Cardiac fibroblast (primary cell): Measurements from ENCODE around the gene GRIA4.

Source experiments
- DNase-seq, 2 donors: peaks; one replicate each; pipeline versions ENCODE4 v3.0.0 to v3.0.0-alpha.2; 2010; ENCODE audit warnings: low read depth in 2 of 2
- H3K4me3 ChIP-seq, 2 donors: replicated peaks in 1 of 2; 1 replicate in 1 of 2; 2 replicates in 1 of 2; pipeline ENCODE4 v1.5.1; 2011; ENCODE audit warnings: low read depth in 2 of 2, low read length in 2 of 2, mild to moderate bottlenecking in 2 of 2, moderate library complexity in 1 of 2
- CTCF ChIP-seq: IDR thresholded peaks from one replicate; pipeline ENCODE4 v1.5.1; 2011; ENCODE audit warnings: low read depth, mild to moderate bottlenecking, low read length, inconsistent platforms

The GRIA4 gene

GRCh38 chr11:105790840-105791239, 181.0 kb downstream of the GRIA4 start:
- no peak overlapping the region for H3K4me3 ChIP-seq
- TF ChIP-seq CTCF, result no peak
- no peak for DNase-seq

GRCh38 chr11:105793092-105793491, 183.2 kb downstream of the GRIA4 start:
- no peak for DNase-seq
- no peak for TF ChIP-seq CTCF
- H3K4me3 ChIP-seq, result no peak overlapping the region

GRCh38 chr11:105799263-105799662, 189.4 kb downstream of the GRIA4 start:
- DNase-seq, result no peak
- no peak for TF ChIP-seq CTCF
- H3K4me3 ChIP-seq, result no peak overlapping the region

- TF ChIP-seq CTCF, result no peak
- DNase-seq, result no peak
These were observed 190.0 kb downstream of the GRIA4 start for GRCh38 chr11:105799728-105800462.

DNA sequence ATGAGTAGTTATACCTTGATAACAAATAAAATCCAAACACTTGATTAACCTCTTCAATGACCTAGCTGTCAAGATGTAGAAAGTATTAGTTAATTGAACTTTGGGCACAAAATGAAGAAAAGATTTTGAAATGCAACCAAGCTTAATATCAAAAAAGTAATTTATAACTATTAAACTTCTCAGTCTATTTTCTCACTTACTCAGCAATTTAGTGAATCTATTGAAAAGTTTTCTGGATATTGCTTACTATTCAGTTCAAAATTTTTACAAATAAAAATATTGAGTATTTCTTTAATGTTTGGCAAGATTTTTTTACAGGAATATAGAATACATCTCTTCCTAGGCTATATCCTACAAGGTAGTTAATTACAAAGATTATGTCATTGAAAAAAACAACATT, 192.5 kb downstream of the GRIA4 start:
- no peak for TF ChIP-seq CTCF
- no peak for DNase-seq
- H3K4me3 ChIP-seq, result no peak overlapping the region

More at GRCh38 chr11:105799728-105800462, 190.0 kb downstream of the GRIA4 start:
- no peak overlapping the region for H3K4me3 ChIP-seq

DNA sequence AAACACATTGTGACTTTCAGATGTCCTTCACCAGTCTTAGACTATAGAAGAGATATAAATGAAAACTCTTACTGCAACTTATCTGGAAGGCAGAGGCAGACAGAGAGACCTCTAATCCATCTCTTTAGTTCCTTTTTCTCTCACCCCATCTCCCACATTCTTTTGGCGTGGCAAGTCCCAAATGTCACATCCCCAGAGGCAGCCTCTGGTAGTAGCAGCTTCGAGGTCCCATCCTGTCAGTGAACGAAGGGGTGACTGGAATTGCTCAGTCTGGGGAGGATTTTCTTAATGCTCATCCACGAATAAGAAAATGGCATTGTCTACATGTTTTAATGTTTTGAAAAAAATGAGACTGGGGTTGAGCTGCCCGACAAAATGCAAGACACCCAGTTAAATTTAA, 201.4 kb downstream of the GRIA4 start:
- TF ChIP-seq CTCF, result no peak

GRCh38 chr11:105821372-105821771, 211.5 kb downstream of the GRIA4 start:
- no peak for DNase-seq
- no peak for TF ChIP-seq CTCF
- H3K4me3 ChIP-seq, result no peak overlapping the region

More for the DNA sequence above, 201.4 kb downstream of the GRIA4 start:
- no peak for DNase-seq
- no peak overlapping the region for H3K4me3 ChIP-seq
